ENCODE measurements around the gene RCE1.

RCE1 gene

DNA sequence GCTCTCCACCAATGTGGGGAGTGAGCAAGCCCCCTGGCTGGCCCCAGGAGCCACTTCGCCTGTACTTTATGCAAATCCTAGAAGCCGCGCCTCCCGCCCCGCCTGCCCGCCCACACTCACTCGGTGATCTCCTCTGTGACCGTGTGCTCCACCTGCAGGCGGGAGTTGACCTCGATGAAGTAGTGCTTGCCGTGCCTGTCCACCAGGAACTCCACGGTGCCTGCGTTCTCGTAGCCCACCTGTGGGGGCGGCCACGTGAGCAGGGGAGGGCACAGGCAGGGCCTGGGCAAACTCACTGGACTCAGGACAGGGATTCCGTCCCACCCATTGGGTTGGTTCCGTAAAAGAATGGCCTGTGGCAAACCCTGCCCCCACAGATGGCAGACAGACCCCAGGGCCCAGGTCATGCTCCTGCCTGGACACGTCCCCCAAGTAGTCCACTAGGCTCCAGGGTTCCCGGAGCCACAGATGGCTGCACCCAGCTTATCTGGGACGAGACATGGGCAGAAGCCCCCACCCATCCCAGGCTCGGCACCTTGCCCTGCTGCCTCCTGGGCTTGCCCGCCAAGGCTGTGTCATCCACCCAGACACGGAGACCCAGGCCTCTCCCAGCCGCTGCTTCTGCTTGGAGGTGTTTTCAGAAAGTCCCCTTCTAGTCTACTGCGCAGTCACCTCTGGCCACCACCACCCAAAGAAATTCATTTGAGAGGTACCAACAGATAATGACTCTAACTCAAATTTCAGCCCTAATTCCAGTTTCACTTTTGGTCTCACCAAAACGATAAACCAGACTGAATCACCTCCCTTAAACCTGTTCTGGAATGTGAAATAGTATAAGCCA, 25.7 kb downstream of the RCE1 start:
- DNase-seq (ENCODE audit: low read depth) = no peak

DNA sequence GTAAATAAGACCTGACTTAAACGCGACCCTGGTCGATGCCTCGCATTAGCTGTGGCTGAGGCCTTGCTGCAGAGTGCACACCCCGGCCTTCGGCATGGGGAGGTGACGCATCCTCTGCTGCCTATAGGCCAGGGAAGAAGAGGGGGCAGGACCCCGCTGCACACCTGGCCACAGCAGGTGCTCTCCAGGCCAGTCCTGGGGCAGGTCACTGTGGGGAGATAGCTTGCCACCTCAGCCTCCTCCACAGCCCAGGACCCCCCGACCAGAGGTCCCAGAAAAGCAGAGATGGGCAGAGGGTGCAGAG, 26.3 kb downstream of the RCE1 start:
- DNase-seq (ENCODE audit: low read depth) = no peak

DNA sequence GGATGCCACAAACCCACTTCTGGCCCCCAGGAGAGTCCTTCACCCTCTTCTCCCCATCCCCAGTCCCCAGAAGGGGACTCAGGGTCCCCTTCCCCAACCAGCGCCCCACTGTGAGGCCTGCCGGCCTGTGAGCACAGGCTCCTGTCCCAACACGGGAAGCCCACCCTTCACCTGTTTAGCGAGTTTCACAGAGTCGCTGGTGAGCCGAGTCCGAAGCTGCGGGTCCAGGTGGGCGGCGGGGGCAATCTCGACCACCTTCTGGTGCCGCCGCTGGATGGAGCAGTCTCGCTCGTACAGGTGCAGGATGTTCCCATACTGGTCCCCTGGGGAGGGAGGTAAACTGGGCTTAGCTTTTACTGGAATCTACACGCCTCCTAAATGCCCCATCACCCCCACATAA, 26.9 kb downstream of the RCE1 start:
- DNase-seq (ENCODE audit: low read depth) = no peak

DNA sequence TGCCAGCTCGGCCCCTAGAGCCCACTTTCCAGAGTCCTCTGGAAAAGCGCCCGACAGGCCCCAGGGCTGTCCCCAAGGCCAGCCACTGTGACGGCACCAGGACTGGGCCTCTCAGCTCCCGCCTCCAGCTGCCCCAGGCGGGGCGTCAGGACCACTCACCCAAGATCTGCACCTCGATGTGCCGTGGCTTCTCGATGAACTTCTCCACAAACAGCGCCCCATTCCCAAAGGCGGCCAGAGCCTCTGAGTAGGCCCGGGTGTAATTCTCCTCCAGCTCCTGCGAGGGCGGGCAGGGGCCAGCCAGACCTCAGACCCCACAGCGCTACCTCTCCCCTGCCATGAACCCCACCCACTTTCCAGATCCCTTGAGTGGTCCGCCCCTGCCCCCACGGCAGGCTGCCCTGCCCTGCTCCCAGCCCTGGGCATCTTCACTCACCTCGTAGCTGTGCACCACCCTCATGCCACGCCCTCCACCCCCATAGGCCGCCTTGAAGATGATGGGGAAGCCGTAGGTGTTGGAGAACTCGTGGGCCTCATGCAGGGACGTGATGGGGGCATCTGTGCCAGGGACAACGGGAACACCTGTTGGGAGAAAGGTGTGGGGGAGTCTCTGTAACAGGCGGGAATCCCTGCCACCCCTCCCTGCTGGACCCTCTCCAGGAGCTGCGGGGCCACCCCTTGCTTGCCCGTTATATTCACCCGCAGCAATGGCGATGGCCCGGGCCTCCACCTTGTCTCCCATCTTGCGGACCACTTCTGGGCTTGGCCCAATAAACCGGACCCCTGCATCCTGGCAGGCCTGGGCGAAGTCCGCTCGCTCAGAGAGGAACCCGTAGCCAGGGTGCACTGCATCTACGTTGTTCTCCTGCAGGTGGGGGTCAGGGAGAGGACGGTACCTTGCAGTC, 27.6 kb downstream of the RCE1 start:
- DNase-seq (ENCODE audit: low read depth) = no peak

DNA sequence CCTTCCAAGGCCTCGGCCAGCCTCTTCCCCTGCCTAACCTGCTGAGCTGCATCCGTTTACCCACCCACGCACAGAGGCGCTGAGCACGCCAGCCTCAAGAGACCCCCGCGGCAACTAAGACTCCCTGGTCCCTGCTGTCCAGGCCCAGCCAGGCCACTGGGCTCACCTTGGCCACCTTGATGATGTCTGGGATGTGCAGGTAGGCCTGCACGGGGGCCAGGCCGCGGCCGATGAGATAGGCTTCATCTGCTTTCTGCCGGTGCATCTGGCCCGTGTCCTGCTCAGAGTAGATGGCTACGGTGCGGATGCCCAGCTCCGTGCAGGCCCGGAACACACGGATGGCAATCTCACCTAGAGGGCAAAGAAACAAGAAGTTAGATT, 28.3 kb downstream of the RCE1 start:
- DNase-seq (ENCODE audit: low read depth) = no peak

DNA sequence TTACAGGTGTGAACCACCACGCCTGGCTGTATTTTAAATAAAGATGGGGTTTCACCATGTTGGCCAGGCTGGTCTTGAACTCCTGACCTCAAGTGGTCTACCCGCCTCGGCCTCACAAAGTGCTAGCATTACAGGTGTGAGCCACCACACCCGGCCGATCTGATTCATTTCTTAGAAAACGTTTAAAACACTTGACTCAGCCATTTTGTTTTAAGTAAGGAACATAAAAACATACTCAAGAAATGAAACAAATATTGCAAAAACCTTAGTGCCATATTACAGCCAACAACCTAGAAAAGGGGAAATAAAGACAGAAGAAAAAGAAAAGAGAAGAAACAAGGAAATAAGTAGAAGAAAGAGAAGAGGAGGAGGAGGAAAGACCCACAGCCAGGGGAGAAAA, 31.0 kb downstream of the RCE1 start:
- DNase-seq (ENCODE audit: low read depth) = no peak

DNA sequence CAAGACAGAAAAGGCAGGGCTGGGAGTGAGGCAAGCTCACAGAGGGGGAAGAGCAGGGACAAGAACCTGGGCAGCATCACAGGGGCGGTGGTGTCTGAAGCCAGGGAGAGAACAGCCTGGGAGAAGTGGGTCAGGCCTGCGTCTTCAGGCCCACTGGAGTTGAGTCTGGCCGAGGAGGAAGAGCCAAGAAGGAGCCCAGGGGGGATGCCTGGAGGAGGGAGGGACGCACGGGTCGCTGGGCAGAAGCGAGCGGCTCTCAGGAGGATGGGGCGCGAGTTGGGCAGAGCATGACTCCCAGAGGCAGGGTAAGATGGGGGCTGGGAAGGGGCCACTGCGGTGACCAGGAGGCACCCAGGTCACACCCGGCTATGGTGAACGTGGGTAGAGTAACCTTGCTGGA, 32.1 kb downstream of the RCE1 start:
- DNase-seq (ENCODE audit: low read depth) = no peak

DNA sequence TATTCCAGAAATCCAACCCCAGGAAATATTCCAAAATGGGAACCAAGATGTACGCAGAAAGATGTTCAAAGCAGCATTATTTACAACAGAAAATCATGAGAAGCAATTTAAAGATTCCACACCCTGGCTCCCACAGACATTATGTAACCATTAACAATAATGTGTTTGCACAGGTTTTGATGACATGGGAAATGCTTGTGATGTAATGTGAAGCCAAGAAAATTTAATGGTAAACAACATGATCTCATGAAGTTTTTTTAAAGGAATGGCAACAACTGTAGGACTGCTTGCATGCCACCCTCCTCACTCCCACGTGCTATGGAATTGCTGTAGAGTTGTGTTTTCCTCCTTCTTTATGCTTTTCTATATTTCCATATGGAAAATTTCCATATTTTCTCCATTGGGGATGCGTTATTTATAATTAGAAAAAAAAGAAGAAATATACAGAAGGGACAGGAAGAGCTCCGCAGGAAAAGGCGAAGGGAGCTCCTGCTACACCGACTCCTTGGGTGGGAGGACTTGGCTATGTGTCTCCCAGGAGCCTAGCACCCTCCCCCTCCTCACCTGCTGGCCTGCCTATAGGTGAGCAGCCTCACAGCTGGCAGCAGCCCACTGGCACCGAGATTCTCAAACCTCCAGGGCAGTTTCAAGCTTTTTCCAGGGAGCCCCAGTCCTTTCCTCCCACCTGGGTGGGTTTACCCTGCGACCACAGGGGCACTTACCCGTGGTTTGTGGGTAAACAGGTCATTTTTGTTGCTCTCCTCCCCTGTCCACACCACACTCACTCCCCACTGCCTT, 34.5 kb downstream of the RCE1 start:
- DNase-seq (ENCODE audit: low read depth) = no peak

DNA sequence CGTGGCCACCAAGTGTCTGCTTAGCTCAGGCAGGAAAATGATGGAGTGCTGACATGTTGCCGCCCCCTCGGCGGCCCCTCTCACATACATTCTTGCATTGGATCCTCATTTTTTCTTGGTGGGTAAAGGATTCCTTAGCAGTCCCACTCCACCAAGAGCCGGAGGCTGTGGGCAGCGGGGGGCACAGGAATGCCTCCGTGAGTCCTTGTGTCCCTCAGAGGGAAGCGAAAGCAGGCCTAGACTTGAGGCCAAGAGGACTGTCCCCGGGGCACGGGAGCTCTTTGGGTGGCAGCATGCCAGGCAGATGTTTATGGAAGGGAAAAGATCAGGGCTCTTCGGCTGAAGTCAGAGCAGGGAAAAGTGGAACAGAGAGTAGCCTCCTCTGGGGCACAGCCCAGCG, 35.2 kb downstream of the RCE1 start:
- DNase-seq (ENCODE audit: low read depth) = no peak

DNA sequence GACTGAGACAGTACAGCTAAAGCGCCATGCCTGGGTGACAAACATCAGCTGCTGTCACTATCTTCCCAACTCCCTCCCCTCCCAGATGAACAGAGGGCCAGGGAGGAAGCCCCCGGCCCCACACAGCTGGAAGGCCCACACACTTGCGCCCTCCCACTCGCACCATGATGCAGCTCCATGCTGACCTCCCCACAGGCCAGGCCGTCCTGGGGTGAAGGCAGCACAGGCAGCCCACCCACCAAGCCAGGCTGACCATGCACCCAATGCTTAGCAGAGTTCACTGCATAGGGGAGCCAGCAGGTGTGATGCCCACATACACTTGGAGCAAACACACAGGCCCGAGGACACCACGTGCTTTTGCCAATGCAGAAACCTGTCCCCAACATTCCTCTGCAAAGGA, 35.8 kb downstream of the RCE1 start:
- no peak for DNase-seq (ENCODE audit: low read depth)

DNA sequence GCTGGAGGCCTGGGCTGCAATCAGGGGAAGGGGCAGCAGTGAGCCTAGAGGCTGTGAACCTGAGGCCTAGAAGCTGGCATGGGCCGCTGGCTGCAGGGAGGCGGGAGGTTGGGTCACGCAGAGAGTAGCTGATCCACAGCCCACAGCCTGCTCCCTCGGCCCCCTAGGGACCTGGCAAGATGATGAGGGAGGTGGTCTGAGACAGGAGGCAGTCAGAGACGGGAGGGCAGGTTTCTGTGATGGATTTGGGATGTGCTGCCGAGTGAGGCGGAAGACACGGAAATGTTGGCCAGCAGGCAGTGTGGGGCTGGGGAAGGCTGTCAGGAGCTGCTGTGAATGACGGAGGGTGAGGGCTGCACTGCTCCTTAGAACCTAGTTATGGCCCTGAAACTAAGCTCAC, 36.3 kb downstream of the RCE1 start:
- no peak for DNase-seq (ENCODE audit: low read depth)

DNA sequence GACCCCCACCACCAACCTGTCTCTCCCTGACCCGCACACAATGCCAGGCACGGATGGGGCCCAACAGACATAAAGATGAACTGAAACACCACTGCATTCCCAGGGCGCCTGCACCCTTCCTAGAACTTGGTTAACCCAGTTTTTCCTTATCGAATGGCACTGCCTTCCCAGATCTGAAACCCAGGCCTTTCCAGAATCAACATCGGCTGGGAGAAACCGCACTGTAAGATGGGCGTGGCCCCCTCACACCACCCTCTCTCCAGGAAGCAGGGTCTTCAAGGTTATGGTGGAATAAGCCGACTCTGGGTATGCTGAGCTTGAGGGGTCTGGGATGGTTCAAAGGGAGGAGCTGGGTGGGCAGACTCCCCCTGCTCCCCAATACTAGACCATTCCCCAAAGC, 36.8 kb downstream of the RCE1 start:
- no peak for DNase-seq (ENCODE audit: low read depth)

DNA sequence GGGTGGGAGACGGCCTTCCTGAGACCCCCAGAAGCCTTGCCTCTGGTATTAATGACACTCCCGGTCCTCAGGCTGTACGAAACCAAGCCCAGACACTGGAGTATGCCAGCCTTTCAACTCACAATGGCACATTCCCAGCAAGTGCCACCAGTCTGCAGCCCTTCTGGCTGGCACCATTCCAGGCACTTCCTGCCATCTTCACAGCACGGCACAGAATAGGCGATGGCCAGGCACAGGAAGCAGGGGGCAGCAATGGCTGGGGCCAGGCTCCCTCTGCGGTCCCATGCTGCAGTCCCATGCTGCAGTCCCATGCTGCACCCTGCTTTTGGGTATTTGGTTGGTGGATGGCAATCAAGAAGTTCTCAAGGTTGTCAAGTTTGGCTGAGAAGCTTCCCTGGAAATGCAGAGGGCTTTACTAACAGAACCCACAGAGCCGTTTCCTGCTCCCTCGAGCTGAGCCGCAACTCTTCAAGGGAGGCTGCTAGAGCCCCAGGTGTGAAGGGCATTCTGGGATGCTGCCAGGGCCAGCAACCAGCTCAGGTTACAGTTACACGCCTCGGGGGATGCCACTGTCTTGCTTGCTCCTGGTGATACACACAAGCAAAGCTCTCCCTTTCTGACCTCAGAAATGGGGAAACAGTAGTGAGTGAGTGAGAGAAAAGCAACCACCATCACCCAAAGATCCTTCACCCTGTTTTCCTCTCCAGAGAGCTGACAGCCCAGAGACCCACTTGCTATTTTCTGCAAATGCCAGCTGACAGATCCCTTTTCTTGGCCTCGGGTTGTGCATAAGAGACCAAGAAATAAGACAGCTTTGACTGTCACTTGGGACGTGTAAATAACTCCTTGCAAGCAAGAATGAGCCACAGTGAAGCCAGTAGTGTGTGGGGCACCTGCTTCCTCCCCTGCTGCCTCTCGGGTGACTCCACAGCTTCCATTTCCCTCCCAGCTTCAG, 37.5 kb downstream of the RCE1 start:
- no peak for DNase-seq (ENCODE audit: low read depth)

DNA sequence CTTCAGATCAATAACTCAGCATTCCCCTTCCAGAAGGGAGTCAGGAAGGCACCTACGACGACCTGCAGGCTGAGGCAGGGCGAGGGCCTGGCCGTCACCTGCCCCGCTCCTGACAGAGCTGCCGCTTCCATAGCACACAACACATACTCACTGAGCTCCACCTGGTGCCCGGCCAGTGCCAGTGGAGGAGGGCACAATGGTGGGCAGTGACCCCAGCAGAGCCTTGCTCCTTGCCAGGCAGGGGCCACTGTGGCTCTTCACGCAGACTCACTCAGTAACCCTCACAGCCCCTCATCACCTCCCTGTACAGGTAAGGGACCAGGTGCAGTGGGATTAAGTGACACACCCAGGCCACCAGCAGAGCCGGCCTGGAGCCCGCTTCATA, 38.2 kb downstream of the RCE1 start:
- no peak for DNase-seq (ENCODE audit: low read depth)

DNA sequence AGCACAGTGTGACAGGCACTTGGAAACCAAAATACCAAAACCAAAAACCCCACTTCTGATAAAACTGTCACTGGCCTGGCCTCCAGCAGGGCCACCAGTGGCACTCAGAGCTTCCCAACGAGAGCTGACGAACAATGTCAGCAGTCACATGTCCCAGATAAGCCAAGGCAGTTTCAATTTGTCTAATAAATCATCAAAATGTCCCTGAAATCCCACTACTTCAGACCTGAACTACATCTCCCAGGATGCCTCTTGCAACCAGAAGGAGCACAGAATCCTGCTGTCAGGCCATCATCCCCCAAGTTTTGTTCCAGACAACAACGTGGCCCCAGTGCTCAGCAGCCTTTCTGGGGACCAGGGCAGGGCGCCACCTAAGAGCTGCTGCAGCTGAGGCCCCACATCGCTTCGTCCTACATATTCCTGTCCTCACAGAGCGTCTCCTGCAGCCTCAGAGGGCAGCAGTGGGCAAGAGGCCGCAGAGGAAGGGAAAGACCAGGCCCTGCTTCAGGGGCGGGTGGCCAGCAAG, 38.7 kb downstream of the RCE1 start:
- no peak for DNase-seq (ENCODE audit: low read depth)

DNA sequence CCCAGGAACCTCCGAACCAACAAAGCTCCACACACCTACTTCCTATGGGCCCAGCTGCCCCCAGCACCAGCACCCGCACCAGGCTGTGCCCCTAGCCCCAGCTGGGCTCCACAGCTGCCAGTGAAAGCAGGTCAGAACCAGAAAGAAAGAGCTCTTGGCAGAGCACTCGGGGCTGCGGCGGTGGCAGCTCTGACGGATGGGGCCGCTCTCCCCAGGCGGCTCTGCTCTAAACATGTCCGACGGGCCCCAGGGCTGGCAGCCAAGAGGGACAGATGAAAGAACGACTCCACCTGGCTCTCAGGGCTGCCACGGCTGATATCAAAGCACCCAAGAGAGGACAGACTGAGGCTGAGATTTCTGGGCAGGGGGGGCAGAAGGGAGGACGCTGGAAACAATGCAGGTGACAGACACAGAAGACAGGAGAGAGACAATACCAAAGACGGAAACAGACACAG, 39.3 kb downstream of the RCE1 start:
- DNase-seq (ENCODE audit: low read depth) = no peak

DNA sequence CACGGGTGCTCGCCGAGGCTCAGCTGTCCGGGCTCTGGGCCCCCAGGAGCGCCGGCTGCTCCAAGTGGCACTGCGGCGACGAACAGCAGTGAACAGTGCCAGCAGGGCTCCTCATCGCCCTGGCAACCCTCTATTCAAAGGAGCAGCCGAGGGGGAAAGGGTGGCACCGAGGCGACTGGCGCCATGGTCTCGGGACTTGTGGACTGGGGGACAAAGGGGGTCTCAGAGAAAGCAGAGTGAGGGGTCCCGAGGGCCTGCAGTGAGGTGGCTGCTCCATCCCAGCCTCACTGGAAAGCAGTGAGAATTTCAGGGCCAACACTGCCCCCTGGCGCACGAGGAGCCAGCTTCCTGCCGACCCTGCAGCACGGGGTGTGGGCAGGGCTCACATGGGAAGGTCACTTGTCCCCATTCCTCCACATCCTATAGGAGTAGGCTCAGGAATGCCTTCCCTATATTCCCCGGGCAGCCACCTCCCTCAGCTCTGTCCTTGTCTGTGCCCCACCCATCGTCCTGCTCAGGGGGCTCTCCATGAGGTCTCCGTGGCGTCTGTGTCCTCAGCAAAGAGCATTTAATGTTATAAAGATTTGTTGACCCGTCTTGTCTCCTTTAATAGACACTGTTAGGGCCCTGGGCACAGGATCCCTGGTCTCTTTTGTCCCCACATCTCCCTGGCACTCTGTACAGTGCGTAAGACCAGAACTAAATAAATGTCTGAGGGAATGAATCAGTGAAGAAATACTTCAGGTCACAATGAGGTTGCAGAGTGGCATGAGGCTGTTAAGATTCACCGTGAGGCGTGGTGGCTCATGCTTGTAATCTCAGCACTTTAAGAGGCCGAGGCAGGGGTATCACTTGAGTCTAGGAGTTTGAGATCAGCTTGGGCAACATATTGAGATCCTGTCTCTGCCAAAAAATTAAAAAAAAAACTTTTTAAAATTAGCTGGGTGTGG, 40.0 kb downstream of the RCE1 start:
- DNase-seq (ENCODE audit: low read depth) = peak; percentile 26

DNA sequence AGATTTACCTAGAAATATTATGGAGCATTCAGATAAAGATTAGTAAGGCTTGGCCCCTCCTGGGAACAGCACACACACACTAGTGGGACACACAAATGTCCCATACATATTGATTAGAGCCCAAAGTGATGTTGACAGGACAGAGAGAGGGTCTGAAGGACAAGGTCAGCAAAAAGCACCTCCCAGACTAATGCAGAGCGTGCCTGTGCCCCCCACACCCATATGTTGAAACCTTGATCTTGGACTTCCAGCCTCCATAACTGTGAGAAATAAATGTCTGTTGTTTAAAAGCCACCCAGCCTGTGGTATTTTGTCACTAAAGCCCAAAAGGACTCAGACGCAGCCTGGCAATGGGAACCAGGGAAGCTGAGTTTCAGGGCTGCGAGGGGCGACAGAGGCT, 41.2 kb downstream of the RCE1 start:
- DNase-seq (ENCODE audit: low read depth) = no peak

DNA sequence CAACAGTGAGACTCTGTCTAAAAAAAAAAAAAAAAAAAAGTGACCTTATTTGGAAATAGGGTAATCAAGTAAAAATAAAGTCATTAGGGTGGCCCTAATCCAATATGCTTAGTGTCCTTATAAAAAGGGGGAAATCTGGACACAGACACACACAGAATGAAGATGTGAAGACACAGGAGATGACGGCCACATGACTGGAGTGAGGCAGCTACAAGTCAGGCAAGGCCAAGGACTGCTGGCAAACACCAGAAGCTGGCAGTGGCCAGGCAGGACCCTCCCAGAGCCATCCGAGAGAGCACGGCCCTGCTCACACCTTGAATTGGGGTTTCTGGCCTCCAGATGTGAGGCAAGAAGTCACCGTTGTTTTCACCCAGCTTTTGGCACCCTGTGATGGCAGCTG, 42.2 kb downstream of the RCE1 start:
- DNase-seq (ENCODE audit: low read depth) = no peak

DNA sequence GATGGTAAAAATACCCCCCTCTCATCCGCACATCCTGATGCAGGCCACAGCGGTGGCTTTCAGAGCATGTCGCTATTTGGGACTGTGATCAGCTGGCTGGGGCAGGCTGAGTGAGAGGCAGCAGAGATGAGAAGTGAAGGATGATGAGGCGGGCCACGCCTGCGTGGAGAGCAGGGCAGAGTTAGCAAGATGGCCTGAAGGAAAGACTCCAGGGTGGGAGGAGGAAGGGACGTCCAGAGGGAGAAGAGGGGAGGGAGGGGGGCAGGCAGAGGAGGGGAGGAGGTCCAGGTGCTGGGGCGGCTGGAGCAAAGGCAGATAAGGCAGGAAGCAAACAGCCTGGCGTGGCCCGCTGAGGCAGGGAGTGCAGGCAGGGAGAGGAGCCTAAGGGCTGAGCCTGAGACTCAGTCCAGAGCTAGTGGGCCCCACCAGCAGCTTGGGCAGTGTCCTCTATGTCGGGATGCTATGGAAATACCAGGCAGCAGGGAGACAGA, 42.8 kb downstream of the RCE1 start:
- DNase-seq (ENCODE audit: low read depth) = no peak

All from GM04503 (cell line).